ENCODE data around the gene HMGN3. TPM values are rescaled to one million over a fixed set of nuclear protein-coding genes. Genes with fewer than 3 reads are reported as not detected.

The HMGN3 gene
- total RNA-seq, 1 donor from 2014 or later, result 51.0 TPM

- no peaks in the 10 kb centered on the region for H3K27me3 Mint-ChIP-seq (ENCODE audit: insufficient read depth)
- no peak overlapping the region for H3K27ac Mint-ChIP-seq
- H3K4me3 Mint-ChIP-seq, result no peak overlapping the region
- H3K4me1 Mint-ChIP-seq (ENCODE audit: low read depth), result no peaks in the 10 kb centered on the region
- intact Hi-C loops (cut with micrococcal nuclease), result no loop called here
- no peaks in the 10 kb centered on the region for H3K9me3 Mint-ChIP-seq
- no peak for DNase-seq (ENCODE audit: low spot score)
- H3K36me3 Mint-ChIP-seq (ENCODE audit: low read depth), result no peaks in the 10 kb centered on the region
Observed at GRCh38 chr6:79250107-79250514, 15.6 kb upstream of the HMGN3 start.

GRCh38 chr6:79249136-79249535 lies 14.7 kb upstream of the HMGN3 start:
- no peak overlapping the region for H3K4me3 Mint-ChIP-seq
- no peak for DNase-seq (ENCODE audit: low spot score)
- no peaks in the 10 kb centered on the region for H3K27me3 Mint-ChIP-seq (ENCODE audit: insufficient read depth)
- no peak overlapping the region for H3K27ac Mint-ChIP-seq
- no peaks in the 10 kb centered on the region for H3K9me3 Mint-ChIP-seq
- H3K4me1 Mint-ChIP-seq (ENCODE audit: low read depth), result no peaks in the 10 kb centered on the region
- intact Hi-C loops (cut with micrococcal nuclease), result no loop called here
- H3K36me3 Mint-ChIP-seq (ENCODE audit: low read depth), result no peaks in the 10 kb centered on the region

- no peak overlapping the region for H3K27ac Mint-ChIP-seq
- intact Hi-C loops (cut with micrococcal nuclease), result no loop called here
- no peaks in the 10 kb centered on the region for H3K9me3 Mint-ChIP-seq
- no peaks in the 10 kb centered on the region for H3K36me3 Mint-ChIP-seq (ENCODE audit: low read depth)
- H3K4me3 Mint-ChIP-seq, result no peak overlapping the region
- no peak for DNase-seq (ENCODE audit: low spot score)
- H3K27me3 Mint-ChIP-seq (ENCODE audit: insufficient read depth), result peaks cover 2% of the 10 kb centered on the region
- H3K4me1 Mint-ChIP-seq (ENCODE audit: low read depth), result no peaks in the 10 kb centered on the region
Observed at GRCh38 chr6:79246891-79247290, 12.4 kb upstream of the HMGN3 start.

- Mint-ChIP-seq H3K4me1 (ENCODE audit: low read depth) (peaks cover 11% of the 10 kb centered on the region), H3K27me3 (ENCODE audit: insufficient read depth) (peaks cover 6% of the 10 kb centered on the region), H3K4me3 (no peak overlapping the region), H3K27ac (no peak overlapping the region), H3K9me3 (no peaks in the 10 kb centered on the region), H3K36me3 (ENCODE audit: low read depth) (no peaks in the 10 kb centered on the region)
- no peak for DNase-seq (ENCODE audit: low spot score)
- intact Hi-C loops (cut with micrococcal nuclease), result no loop called here
Observed at GRCh38 chr6:79241228-79241627, 6.7 kb upstream of the HMGN3 start.

- Mint-ChIP-seq H3K4me3 (no peak overlapping the region), H3K9me3 (no peaks in the 10 kb centered on the region), H3K36me3 (ENCODE audit: low read depth) (no peaks in the 10 kb centered on the region), H3K27me3 (ENCODE audit: insufficient read depth) (peaks cover 6% of the 10 kb centered on the region), H3K4me1 (ENCODE audit: low read depth) (peaks cover 11% of the 10 kb centered on the region), H3K27ac (no peak overlapping the region)
- intact Hi-C loops (cut with micrococcal nuclease), result no loop called here
- DNase-seq (ENCODE audit: low spot score), result no peak
Observed at GRCh38 chr6:79240509-79240908, 6.0 kb upstream of the HMGN3 start.

GRCh38 chr6:79239536-79240168 lies 5.2 kb upstream of the HMGN3 start:
- Mint-ChIP-seq H3K27ac (no peak overlapping the region), H3K9me3 (no peaks in the 10 kb centered on the region), H3K36me3 (ENCODE audit: low read depth) (no peaks in the 10 kb centered on the region), H3K4me3 (no peak overlapping the region), H3K27me3 (ENCODE audit: insufficient read depth) (peaks cover 6% of the 10 kb centered on the region), H3K4me1 (ENCODE audit: low read depth) (peaks cover 15% of the 10 kb centered on the region)
- DNase-seq (ENCODE audit: low spot score), result no peak
- intact Hi-C loops (cut with micrococcal nuclease), result no loop called here

- no peaks in the 10 kb centered on the region for H3K36me3 Mint-ChIP-seq (ENCODE audit: low read depth)
- no peak overlapping the region for H3K4me3 Mint-ChIP-seq
- peaks cover 6% of the 10 kb centered on the region for H3K27me3 Mint-ChIP-seq (ENCODE audit: insufficient read depth)
- DNase-seq (ENCODE audit: low spot score), result no peak
- intact Hi-C loops (cut with micrococcal nuclease), result no loop called here
- no peak overlapping the region for H3K27ac Mint-ChIP-seq
- no peaks in the 10 kb centered on the region for H3K9me3 Mint-ChIP-seq
- H3K4me1 Mint-ChIP-seq (ENCODE audit: low read depth), result peaks cover 16% of the 10 kb centered on the region
Observed at GRCh38 chr6:79238919-79239318, 4.4 kb upstream of the HMGN3 start.

GRCh38 chr6:79236711-79237110 lies 2.2 kb upstream of the HMGN3 start:
- no peak overlapping the region for H3K4me3 Mint-ChIP-seq
- no peaks in the 10 kb centered on the region for H3K36me3 Mint-ChIP-seq (ENCODE audit: low read depth)
- H3K9me3 Mint-ChIP-seq, result no peaks in the 10 kb centered on the region

GRCh38 chr6:79233611-79234149 lies 802 bp downstream of the HMGN3 start:
- Mint-ChIP-seq H3K36me3 (ENCODE audit: low read depth) (no peaks in the 10 kb centered on the region), H3K27ac (peak overlapping the region; percentile 92), H3K9me3 (no peaks in the 10 kb centered on the region), H3K4me1 (ENCODE audit: low read depth) (peaks cover 41% of the 10 kb centered on the region), H3K4me3 (peak overlapping the region; percentile 95), H3K27me3 (ENCODE audit: insufficient read depth) (no peaks in the 10 kb centered on the region)
- intact Hi-C loops (cut with micrococcal nuclease), result loop anchor here (1.0 to 5.0 kb wide), 9 partner anchors 102 to 873 kb away; partner anchors contain the start of genes BCKDHB, ELOVL4, IRAK1BP1 and LCA5
- peak; percentile 72 for DNase-seq (ENCODE audit: low spot score)

More at GRCh38 chr6:79236711-79237110, 2.2 kb upstream of the HMGN3 start:
- no peak overlapping the region for H3K27ac Mint-ChIP-seq
- intact Hi-C loops (cut with micrococcal nuclease), result no loop called here
- H3K27me3 Mint-ChIP-seq (ENCODE audit: insufficient read depth), result peaks cover 4% of the 10 kb centered on the region
- DNase-seq (ENCODE audit: low spot score), result no peak
- H3K4me1 Mint-ChIP-seq (ENCODE audit: low read depth), result peaks cover 33% of the 10 kb centered on the region

GRCh38 chr6:79232696-79233462 lies 1.6 kb downstream of the HMGN3 start:
- DNase-seq (ENCODE audit: low spot score), result no peak
- intact Hi-C loops (cut with micrococcal nuclease), result loop anchor here (5.0 kb wide), 3 partner anchors 439 to 714 kb away; partner anchors contain the start of gene ELOVL4
- no peak overlapping the region for H3K27ac Mint-ChIP-seq
- peak overlapping the region; percentile 95 for H3K4me3 Mint-ChIP-seq
- no peaks in the 10 kb centered on the region for H3K36me3 Mint-ChIP-seq (ENCODE audit: low read depth)
- no peaks in the 10 kb centered on the region for H3K9me3 Mint-ChIP-seq
- H3K4me1 Mint-ChIP-seq (ENCODE audit: low read depth), result peaks cover 41% of the 10 kb centered on the region
- H3K27me3 Mint-ChIP-seq (ENCODE audit: insufficient read depth), result no peaks in the 10 kb centered on the region

GRCh38 chr6:79231666-79232065 lies 2.8 kb downstream of the HMGN3 start:
- intact Hi-C loops (cut with micrococcal nuclease), result loop anchor here (5.0 kb wide), 3 partner anchors 441 to 716 kb away; partner anchors contain the start of gene ELOVL4
- no peak overlapping the region for H3K27ac Mint-ChIP-seq
- H3K4me1 Mint-ChIP-seq (ENCODE audit: low read depth), result peaks cover 33% of the 10 kb centered on the region
- no peaks in the 10 kb centered on the region for H3K9me3 Mint-ChIP-seq
- no peak for DNase-seq (ENCODE audit: low spot score)
- no peaks in the 10 kb centered on the region for H3K27me3 Mint-ChIP-seq (ENCODE audit: insufficient read depth)
- peak overlapping the region; percentile 43 for H3K4me3 Mint-ChIP-seq
- H3K36me3 Mint-ChIP-seq (ENCODE audit: low read depth), result no peaks in the 10 kb centered on the region

- H3K27me3 Mint-ChIP-seq (ENCODE audit: insufficient read depth), result no peaks in the 10 kb centered on the region
- intact Hi-C loops (cut with micrococcal nuclease), result loop anchor here (5.0 kb wide), 3 partner anchors 441 to 716 kb away; partner anchors contain the start of gene ELOVL4
- no peaks in the 10 kb centered on the region for H3K36me3 Mint-ChIP-seq (ENCODE audit: low read depth)
- no peak overlapping the region for H3K4me3 Mint-ChIP-seq
- peaks cover 30% of the 10 kb centered on the region for H3K4me1 Mint-ChIP-seq (ENCODE audit: low read depth)
- no peak overlapping the region for H3K27ac Mint-ChIP-seq
- H3K9me3 Mint-ChIP-seq, result no peaks in the 10 kb centered on the region
- no peak for DNase-seq (ENCODE audit: low spot score)
Observed at GRCh38 chr6:79231101-79231500, 3.4 kb downstream of the HMGN3 start.

- no peak overlapping the region for H3K27ac Mint-ChIP-seq
- no peaks in the 10 kb centered on the region for H3K27me3 Mint-ChIP-seq (ENCODE audit: insufficient read depth)
- no peak for DNase-seq (ENCODE audit: low spot score)
- H3K4me1 Mint-ChIP-seq (ENCODE audit: low read depth), result peaks cover 30% of the 10 kb centered on the region
- no peaks in the 10 kb centered on the region for H3K9me3 Mint-ChIP-seq
- intact Hi-C loops (cut with micrococcal nuclease), result loop anchor here (5.0 kb wide), 3 partner anchors 442 to 717 kb away; partner anchors contain the start of gene ELOVL4
- H3K4me3 Mint-ChIP-seq, result no peak overlapping the region
- H3K36me3 Mint-ChIP-seq (ENCODE audit: low read depth), result no peaks in the 10 kb centered on the region
Observed at GRCh38 chr6:79230149-79230548, 4.3 kb downstream of the HMGN3 start.
